Placental pericyte (primary cell): ENCODE measurements around the gene DOCK8. TPM values are rescaled to one million over a fixed set of nuclear protein-coding genes. Genes with fewer than 3 reads are reported as not detected.

Source experiments
- total RNA-seq: library from RNA; depleted of rRNA; stranded (reverse); fragments of >200 nt; gene quantifications from 2 replicates; pipeline ENCODE4 v1.2.3, GENCODE V29; 2012

The DOCK8 gene
- 0.14 TPM in 1 of 2 replicates, not detected in the other for total RNA-seq

GRCh38 chr9:214648-215493 is at the start of gene DOCK8:
DOCK8 (plus strand) TSS chr9:214865; CDS start chr9:214977, 112 bp downstream.

DNA sequence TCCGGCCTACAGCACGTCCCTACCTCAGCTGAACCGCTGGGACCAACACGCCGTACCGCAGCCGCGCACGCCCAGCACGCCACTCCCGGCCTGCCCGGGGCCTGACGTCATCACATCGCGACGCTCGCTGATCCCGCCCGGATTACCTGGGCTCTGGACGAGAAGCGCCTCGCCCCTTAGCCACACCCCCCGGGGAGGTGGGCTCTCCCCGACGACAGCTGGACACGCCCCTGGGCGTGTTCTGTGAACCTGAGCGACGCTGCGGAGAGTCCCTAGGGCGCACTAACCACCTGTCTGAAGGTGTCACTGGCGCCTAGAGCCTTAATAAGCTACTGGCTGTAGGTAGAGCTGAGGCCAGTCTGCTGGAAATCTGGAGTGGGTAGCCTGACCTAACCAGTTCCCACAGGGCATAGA is 35.7 kb upstream of the DOCK8 start, which contains the start of gene ZNG1A:
TSS of gene ZNG1A (minus strand) at position 87 of the 414 bp plus-strand sequence. CDS start 87 bp downstream, outside the sequence.

GRCh38 chr9:503881-504852 is 289.5 kb downstream of the DOCK8 start, which contains the start of gene KANK1:
KANK1 (plus strand) TSS chr9:504695.

Other genes with a start within 250 kb of the DOCK8 start
- 4.9 and 5.3 TPM in 2 replicates for gene WASHC1, start 185.4 kb upstream of the DOCK8 start, total RNA-seq
- gene FOXD4, start 96.4 kb upstream of the DOCK8 start, total RNA-seq = 0.14 and 0.22 TPM in 2 replicates
- gene ZNG1A, start 35.8 kb upstream of the DOCK8 start, total RNA-seq = 26.1 and 30.2 TPM in 2 replicates